ENCODE data around the gene FGGY.
"Not testable (repeated sequence)": the region's sequence is repeated elsewhere in the genome, so short reads cannot be mapped to it uniquely, and the experiment has no call there.

The FGGY gene

DNA sequence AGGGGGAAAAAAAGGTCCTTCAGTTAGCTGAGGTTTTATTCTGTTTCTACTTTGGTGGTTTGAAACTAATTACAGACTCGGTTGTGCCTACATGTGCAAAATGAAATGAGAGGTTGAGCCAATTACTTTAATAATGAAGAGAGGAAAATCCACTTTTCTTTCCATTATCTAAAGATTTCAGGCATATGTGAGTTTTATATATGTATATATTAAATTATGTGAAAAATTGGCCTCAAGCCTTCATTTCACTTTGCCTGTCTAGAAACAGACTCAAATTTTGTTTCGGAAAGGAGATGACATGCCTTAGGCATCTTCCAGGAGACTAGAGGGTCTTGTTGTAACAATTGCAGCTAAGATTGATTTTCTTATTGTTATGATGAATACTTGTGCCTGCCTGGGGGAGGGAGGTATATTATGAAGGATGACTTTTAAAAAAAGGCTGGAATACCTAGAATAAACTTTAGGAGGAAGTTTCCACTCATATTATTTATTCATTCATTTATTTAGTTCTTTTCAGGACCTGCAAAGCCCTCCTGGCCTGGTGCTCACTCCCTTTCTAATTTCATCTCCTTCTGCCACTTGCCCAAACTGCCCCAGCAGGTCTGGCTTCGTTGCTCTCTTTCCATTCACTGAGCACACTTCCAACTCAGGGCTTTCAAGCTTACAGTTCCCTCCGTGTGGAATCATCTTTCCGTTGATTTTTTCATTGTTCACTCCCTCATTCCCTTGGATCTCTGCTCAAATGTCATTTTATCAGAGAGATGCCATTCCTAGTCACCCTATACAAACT, 423.6 kb downstream of the FGGY start:
- no peak for DNase-seq

DNA sequence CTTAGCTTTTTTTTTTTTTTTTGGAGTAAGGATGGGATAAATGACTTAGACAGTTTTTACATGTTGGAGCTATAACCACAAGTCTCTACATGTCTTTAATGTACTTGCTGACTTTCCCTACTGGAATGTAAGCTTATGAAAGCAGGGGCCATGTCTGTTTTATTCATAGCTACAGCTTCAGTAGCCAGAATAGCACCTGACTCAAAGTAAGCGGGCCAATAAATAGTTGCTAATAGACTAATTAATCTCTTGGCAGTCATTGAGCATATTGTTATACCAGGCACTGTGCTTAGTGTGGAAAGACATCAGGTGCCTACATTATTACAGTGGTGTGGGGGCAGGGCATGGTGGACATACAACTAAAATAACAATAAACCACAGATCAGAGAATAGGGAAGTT, 433.4 kb downstream of the FGGY start:
- DNase-seq, result no peak

- peak; percentile 12 for DNase-seq
Observed at GRCh38 chr1:59730759-59731478, 434.0 kb downstream of the FGGY start.

- no peak for DNase-seq
Observed at GRCh38 chr1:59731591-59731990, 434.7 kb downstream of the FGGY start.

- DNase-seq, result peak; percentile 5
Observed at GRCh38 chr1:59732214-59732955, 435.5 kb downstream of the FGGY start.

DNA sequence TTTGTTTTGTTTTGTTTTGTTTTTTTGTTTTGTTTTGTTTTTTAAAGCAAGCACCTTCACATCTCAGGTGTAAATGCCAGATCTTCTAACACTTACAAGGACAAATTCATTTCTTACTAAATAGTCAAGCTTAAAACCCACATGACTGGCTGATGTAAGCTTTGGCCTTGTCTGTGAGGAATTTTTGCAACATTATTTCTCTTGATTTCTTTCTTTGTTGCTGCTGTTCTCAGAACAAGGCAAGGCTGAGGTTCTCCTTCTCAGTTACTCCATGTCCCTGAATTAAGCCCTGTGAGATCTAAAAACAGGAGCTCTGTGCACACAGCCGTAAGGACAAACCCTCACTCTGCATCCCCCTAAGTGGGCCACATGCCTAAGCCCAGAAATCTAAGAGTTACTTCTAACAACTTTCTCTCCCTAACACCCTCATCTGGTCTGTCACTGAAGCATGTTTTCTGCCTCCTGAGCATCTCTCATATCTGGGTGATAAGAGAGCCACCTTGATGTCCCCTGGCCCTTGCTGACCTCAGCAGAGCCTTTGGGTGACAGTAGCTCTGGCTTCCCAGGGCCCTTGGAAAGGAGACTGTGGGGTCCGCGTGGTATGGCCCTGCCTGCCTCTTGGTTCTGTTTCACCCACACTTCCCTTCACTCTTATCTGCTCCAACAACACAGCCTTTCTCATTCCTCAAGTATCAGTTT, 436.7 kb downstream of the FGGY start:
- DNase-seq, result no peak

DNA sequence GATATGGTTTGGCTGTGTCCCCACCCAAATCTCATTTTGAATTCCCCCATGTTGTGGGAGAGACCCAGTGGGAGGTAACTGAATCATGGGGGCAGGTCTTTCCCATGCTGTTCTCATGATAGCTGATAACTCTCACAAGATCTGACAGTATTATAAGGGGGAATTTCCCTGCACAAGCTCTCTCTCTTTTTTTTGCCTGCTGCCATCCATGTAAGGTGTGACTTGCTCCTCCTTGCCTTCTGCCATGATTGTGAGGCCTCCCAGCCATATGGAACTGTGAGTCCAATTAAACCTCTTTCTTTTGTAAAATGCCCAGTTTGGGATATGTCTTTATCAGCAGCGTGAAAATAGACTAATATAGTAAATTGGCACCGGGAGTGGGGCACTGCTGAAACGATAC, 439.0 kb downstream of the FGGY start:
- DNase-seq, result not testable (repeated sequence)

- DNase-seq, result no peak
Observed at GRCh38 chr1:59736744-59737143, 439.9 kb downstream of the FGGY start.

DNA sequence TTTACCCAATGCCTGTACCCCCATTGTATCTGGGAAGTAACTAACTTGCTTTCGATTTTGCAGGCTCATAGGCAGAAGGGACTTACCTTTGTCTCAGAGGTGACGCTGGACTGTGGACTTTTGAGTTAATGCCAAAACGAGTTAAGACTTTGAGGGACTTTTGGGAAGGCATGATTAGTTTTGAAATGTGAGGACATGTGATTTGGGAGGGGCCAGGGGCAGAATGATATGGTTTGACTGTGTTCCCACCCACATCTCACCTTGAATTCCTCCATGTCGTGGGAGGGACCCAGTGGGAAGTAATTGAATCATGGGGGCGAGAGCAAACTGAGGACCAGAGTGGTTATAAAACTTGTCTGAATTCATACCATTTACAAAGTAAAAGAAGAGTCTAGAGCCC, 440.7 kb downstream of the FGGY start:
- DNase-seq, result peak; percentile 70

DNA sequence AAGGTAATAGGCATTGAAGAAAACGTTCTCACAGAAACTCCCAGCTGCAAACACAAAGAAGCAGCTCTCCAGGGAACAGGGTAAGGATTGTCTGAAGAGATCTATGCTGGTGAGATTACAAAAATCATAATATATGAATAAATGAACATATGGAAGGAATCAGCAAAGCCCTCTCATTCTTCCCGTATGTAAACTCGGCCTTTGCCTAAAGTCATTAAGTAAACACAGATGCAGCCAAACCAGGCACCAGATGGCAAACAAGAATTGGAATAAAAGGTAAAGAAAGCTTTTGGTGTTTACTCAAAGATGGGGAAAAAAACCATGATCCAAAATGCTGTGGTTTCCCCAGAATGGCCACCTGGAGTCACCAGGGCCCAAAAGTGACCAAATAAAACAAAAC, 441.3 kb downstream of the FGGY start:
- DNase-seq, result peak; percentile 95

DNA sequence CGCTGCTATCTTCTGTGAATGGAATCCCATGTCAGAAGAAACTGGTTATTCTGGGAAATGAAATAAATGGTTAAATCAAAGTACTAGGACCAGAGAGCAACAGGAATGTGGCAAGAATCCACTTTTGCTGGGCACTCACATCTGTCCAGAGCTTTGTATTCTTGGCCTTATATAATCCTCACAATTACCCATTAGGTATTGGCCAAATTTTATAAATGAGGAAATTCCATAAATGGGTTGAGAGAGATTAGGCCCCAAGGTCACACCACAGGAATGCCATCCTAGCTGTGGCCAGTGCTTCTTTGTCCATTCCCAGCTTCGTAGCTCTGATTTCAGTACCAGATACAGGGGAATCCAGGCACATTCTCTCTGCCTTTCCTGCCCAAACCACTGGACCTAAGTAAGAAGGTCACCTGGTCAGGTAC, 441.7 kb downstream of the FGGY start:
- DNase-seq, result peak; percentile 60

- no peak for DNase-seq
Observed at GRCh38 chr1:59739111-59739510, 442.2 kb downstream of the FGGY start.

DNA sequence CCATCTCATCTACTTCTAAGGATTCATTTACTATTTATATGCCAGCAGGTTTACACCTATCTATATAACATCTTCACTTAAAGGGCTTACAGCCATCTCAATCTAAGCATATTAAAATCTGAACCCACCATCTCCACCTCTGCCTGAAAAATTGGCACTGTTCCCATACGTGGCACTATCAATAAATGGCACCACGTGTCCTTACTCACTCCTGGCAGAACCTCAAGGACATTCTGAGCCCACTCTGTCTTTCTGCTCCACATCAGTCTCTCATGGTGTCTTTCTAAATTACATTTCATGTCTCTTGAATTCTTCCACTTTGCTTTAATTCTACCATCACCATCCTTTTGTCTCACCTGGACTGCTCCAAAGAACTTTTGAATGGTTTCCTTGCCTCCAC, 445.6 kb downstream of the FGGY start:
- no peak for DNase-seq

- DNase-seq, result no peak
Observed at GRCh38 chr1:59743324-59744091, 446.6 kb downstream of the FGGY start.

DNA sequence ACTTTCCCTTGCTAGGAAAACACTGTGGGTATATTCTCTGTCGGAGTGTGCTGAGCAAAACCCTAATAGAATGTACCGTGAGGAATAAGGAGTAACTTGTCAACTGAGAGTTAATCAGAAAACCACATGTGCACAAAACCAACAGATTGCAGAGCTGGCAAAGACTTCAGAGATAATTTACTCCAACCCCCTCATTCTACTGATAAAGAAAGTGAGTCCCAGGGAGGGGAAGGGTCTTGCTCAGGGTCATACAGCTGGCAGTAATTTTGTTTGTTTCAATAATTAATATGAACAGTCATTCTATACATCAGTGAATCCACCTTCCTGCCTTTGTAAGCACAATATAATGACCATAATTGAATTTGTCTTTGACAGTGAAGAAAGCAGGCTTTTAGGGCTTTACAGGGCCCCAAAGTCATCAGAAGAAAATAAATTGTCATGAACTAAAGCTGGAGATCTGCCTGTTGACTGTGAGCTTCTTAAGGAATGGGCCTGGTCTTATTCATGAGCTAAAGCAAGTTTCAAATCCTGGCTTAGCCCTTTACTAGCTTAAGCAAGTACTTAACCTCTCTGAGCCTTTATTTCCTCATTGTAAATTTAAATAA, 450.6 kb downstream of the FGGY start:
- peak; percentile 91 for DNase-seq

GRCh38 chr1:59748123-59748522, 451.2 kb downstream of the FGGY start:
- DNase-seq, result no peak

DNA sequence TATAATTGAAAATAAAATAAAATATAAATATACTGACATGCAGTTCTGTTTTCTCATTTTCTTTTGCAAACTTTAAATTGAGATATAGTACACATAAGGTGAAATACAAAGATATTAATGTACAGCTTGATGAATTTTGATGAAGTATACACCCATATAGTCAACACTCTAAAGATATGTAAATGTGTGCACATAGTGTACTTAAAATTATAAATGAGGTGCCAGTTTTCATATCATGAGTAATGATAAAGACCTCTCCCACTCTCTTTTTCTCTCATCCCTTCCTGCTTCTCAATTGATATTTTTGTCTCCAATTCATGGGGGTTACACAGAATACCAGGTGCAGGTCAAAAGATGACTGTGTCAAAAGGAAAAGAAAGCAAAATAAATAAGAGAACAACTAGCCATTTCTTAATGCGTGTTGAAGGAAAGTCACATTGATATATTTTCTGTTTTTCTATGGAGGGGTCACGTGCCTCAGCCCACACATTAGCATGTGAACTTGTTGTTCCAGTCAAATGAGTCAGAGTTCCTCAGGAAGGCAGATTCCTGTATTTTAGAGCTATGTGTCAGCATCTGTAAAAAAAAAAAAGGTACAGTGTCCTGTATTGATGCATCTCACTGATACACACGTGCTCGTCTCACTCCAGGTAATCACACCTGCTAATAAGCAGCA, 453.6 kb downstream of the FGGY start:
- DNase-seq, result no peak

DNA sequence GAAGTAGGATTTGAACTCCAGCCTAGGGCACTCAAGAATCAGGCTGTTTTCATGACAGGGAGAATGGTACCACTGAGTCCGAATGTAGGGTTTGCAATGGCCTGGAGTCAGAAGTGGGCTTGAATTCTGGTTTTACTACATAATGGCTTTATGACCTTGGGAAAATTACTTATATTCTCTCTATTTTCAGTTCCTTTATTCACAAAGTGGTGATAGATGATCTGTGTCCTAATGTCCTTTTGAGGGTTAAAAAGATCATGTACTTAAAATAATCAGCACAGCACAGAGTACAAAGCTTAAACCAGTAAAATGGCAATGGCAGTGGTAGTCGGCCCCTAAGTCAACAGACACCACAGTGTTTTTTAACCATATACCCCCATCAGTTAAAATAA, 454.1 kb downstream of the FGGY start:
- no peak for DNase-seq

DNA sequence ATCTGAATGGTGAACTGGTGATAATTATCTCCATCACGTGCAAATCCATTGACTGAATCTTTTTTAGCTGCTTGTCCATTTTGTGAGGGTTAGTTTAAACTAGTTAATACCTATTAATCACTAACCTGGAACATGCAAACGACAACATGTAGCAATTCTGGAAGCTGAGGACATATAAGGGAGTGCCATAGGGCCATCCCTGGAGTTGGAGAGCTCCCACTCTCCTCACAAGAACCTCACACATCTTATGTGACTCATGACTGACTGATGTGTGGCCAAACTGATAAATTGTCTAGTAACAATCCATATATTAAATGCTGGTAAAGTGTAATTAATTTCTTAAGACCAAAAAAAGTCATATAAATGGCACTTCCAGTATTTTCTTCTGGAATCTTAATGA, 454.9 kb downstream of the FGGY start:
- no peak for DNase-seq

GRCh38 chr1:59752556-59753414, 455.9 kb downstream of the FGGY start:
- DNase-seq, result no peak
